H1 (cell line): ENCODE results near the gene KCNC1. TPM values are rescaled to one million over a fixed set of nuclear protein-coding genes. Genes with fewer than 3 reads are reported as not detected.

Experiments used
- CTCF ChIA-PET: fragments of 300-600 bp; sonication (Branson Sonifier 250); formaldehyde crosslinking; loops from one replicate; lab custom pipeline; 2021; ENCODE audit not compliant: partially characterized antibody; lab: Charles Lee
- POLR2A ChIA-PET: fragments of 300-600 bp; sonication (Branson Sonifier 250); formaldehyde crosslinking; loops from one replicate; lab custom pipeline; 2021; ENCODE audit warnings: inconsistent platforms; ENCODE audit not compliant: partially characterized antibody; lab: Charles Lee
- DNase-seq, 2 experiments: peaks; one replicate each; pipeline versions ENCODE4 v3.0.0 to v3.0.0-alpha.2; 2010 to 2022; ENCODE audit warnings: low spot score in 2 of 2, low read depth in 1 of 2, mixed read lengths in 1 of 2
- FAIRE-seq: peaks from 2 replicates; lab custom pipeline; 2011; peaks lifted over from hg19 to GRCh38; lab: Jason Lieb, UNC
- H2AFZ ChIP-seq: 2 replicates; pipeline ENCODE4 v1.8.1; 2012; ENCODE audit warnings: low read length, inconsistent platforms
- H2AK5ac ChIP-seq: 2 replicates; pipeline ENCODE4 v1.6.1; 2013; ENCODE audit warnings: low read depth, low read length
- H2BK120ac ChIP-seq: replicated peaks from 2 replicates; pipeline ENCODE3; 2013; ENCODE audit warnings: low read depth, low read length, inconsistent platforms
- H2BK12ac ChIP-seq: 2 replicates; pipeline ENCODE4 v1.6.1; 2013; ENCODE audit warnings: low read depth, low read length
- H2BK15ac ChIP-seq: 2 replicates; pipeline ENCODE4 v1.6.1; 2013; ENCODE audit warnings: low read length
- H2BK20ac ChIP-seq: 2 replicates; pipeline ENCODE4 v1.6.1; 2013; ENCODE audit warnings: low read length
- H2BK5ac ChIP-seq: 2 replicates; pipeline ENCODE4 v1.6.1; 2013; ENCODE audit warnings: low read depth, low read length
- H3K14ac ChIP-seq: 2 replicates; pipeline ENCODE4 v1.6.1; 2013; ENCODE audit warnings: inconsistent platforms; ENCODE audit not compliant: insufficient read length
- H3K18ac ChIP-seq: 2 replicates; pipeline ENCODE4 v1.6.1; 2013; ENCODE audit warnings: low read length; ENCODE audit errors: extremely low read depth
- H3K23ac ChIP-seq: 2 replicates; pipeline ENCODE4 v1.6.1; 2013; ENCODE audit warnings: inconsistent platforms; ENCODE audit not compliant: insufficient read length
- H3K23me2 ChIP-seq: 2 replicates; pipeline ENCODE4 v1.6.1; 2013; ENCODE audit warnings: low read depth, low read length
- H3K27ac ChIP-seq: 2 replicates; pipeline ENCODE4 v1.6.1; 2011; ENCODE audit warnings: low read depth, low read length, inconsistent platforms
- H3K27me3 ChIP-seq, 4 experiments: replicated peaks in 1 of 4; 1 replicate in 1 of 4; 2 replicates in 3 of 4; pipeline versions ENCODE4 v1.6.1 to v1.8.1; 2011 to 2013; ENCODE audit warnings: low read length in 3 of 4, mild to moderate bottlenecking in 3 of 4, inconsistent platforms in 2 of 4, mixed read lengths in 2 of 4, moderate library complexity in 1 of 4; ENCODE audit not compliant: control insufficient read depth in 3 of 4, insufficient read depth in 3 of 4; ENCODE audit errors: extremely low read depth in 1 of 4
- H3K36me3 ChIP-seq, 4 experiments: 2 replicates each; pipeline versions ENCODE4 v1.6.1 to v1.8.1; 2011 to 2013; ENCODE audit warnings: mild to moderate bottlenecking in 4 of 4, low read length in 3 of 4, moderate library complexity in 2 of 4, control low read depth in 1 of 4, inconsistent platforms in 1 of 4; ENCODE audit not compliant: insufficient read depth in 4 of 4, control insufficient read depth in 2 of 4
- H3K4ac ChIP-seq: replicated peaks from 2 replicates; pipeline ENCODE3; 2013; ENCODE audit warnings: low read length, low read depth, mixed read lengths, inconsistent platforms; ENCODE audit not compliant: insufficient read length
- H3K4me1 ChIP-seq, 4 experiments: replicated peaks in 1 of 4; 1 replicate in 1 of 4; 2 replicates in 3 of 4; pipeline versions ENCODE4 v1.6.1 to v1.8.1; 2011 to 2013; ENCODE audit warnings: low read length in 3 of 4, inconsistent platforms in 2 of 4, mixed read lengths in 1 of 4; ENCODE audit not compliant: insufficient read depth in 4 of 4, control insufficient read depth in 3 of 4
- H3K4me2 ChIP-seq, 2 experiments: 2 replicates each; pipeline versions ENCODE4 v1.6.1 to v1.8.1; 2011 to 2013; ENCODE audit warnings: low read depth in 2 of 2, low read length in 2 of 2, control low read depth in 1 of 2, inconsistent platforms in 1 of 2, mild to moderate bottlenecking in 1 of 2; ENCODE audit not compliant: insufficient read depth in 1 of 2
- H3K4me3 ChIP-seq, 4 experiments: fragments of 200-600, 300-600 bp in 1 of 4; sonication (generic), shearing (Covaris generic), sonication (Bioruptor Twin) in 1 of 4; 2 replicates each; pipeline versions ENCODE4 v1.5.1 to v1.8.1; 2011 to 2016; ENCODE audit warnings: low read length in 4 of 4, low read depth in 3 of 4, control low read depth in 2 of 4, inconsistent platforms in 2 of 4, mild to moderate bottlenecking in 2 of 4, mixed read lengths in 1 of 4, moderate library complexity in 1 of 4; ENCODE audit not compliant: insufficient read depth in 2 of 4; ENCODE audit errors: extremely low read depth in 1 of 4
- H3K56ac ChIP-seq: replicated peaks from 2 replicates; pipeline ENCODE3; 2013; ENCODE audit warnings: low read depth, mild to moderate bottlenecking, mixed read lengths, low read length, inconsistent platforms; ENCODE audit not compliant: insufficient read length
- H3K79me1 ChIP-seq: 2 replicates; pipeline ENCODE4 v1.6.1; 2013; ENCODE audit warnings: low read depth, low read length, control low read depth
- H3K79me2 ChIP-seq, 2 experiments: 2 replicates each; pipeline versions ENCODE4 v1.6.1 to v1.8.1; 2012 to 2013; ENCODE audit warnings: low read length in 2 of 2, mild to moderate bottlenecking in 2 of 2, inconsistent platforms in 1 of 2; ENCODE audit not compliant: insufficient read depth in 2 of 2, control insufficient read depth in 1 of 2
- H3K9ac ChIP-seq, 4 experiments: replicated peaks in 1 of 4; 1 replicate in 1 of 4; 2 replicates in 3 of 4; pipeline versions ENCODE4 v1.6.1 to v1.8.1; 2011 to 2013; ENCODE audit warnings: low read depth in 3 of 4, low read length in 3 of 4, control low read depth in 2 of 4, mild to moderate bottlenecking in 2 of 4, moderate library complexity in 2 of 4, inconsistent platforms in 1 of 4; ENCODE audit errors: extremely low read depth in 1 of 4
- H3K9me3 ChIP-seq, 2 experiments: 2 replicates each; pipeline versions ENCODE4 v1.6.1 to v1.8.1; 2012 to 2013; ENCODE audit warnings: mild to moderate bottlenecking in 2 of 2, moderate library complexity in 2 of 2, control low read depth in 1 of 2, inconsistent platforms in 1 of 2, low read depth in 1 of 2, low read length in 1 of 2, mixed read lengths in 1 of 2; ENCODE audit not compliant: insufficient read depth in 2 of 2
- H4K20me1 ChIP-seq, 2 experiments: replicated peaks in 1 of 2; 2 replicates each; pipeline versions ENCODE3 to v1.8.1; 2011 to 2013; ENCODE audit warnings: inconsistent platforms in 2 of 2, low read length in 2 of 2, mild to moderate bottlenecking in 1 of 2; ENCODE audit not compliant: insufficient read depth in 2 of 2, control insufficient read depth in 1 of 2
- H4K5ac ChIP-seq: 2 replicates; pipeline ENCODE4 v1.6.1; 2013; ENCODE audit warnings: low read length, low read depth, mixed read lengths, inconsistent platforms; ENCODE audit not compliant: insufficient read length
- H4K8ac ChIP-seq: 2 replicates; pipeline ENCODE4 v1.8.0; 2013; ENCODE audit warnings: mild to moderate bottlenecking, moderate library complexity, low read length, inconsistent platforms; ENCODE audit not compliant: insufficient read depth; ENCODE audit errors: extremely low read depth
- H4K91ac ChIP-seq: replicated peaks from 2 replicates; pipeline ENCODE3; 2013; ENCODE audit warnings: low read length, mixed read lengths, inconsistent platforms; ENCODE audit not compliant: insufficient read length
- KDM1A ChIP-seq: fragments of 200-600, 300-600 bp; sonication (generic); IDR thresholded peaks from 2 replicates; pipeline ENCODE4 v1.7.1; 2016; ENCODE audit warnings: mild to moderate bottlenecking, low read length, borderline replicate concordance
- WGBS, 2 experiments: shearing (Covaris generic) in 1 of 2; methylation state at CpG; one replicate each; pipeline versions ENCODE4 v1.1.6 to v1.1.7; 2013 to 2015; ENCODE audit warnings: low lambda C conversion rate in 2 of 2, mixed read lengths in 2 of 2, inconsistent platforms in 1 of 2, low coverage in 1 of 2, missing lambda C conversion rate in 1 of 2; ENCODE audit not compliant: insufficient replicate concordance in 2 of 2, insufficient coverage in 1 of 2, insufficient read length in 1 of 2; ENCODE audit errors: extremely low coverage in 1 of 2, missing lambda C conversion rate in 1 of 2; 5-methylcytosine and 5-hydroxymethylcytosine counted together
- polyA plus RNA-seq, 7 experiments: library from polyadenylated mRNA; depleted of rRNA in 3 of 7; stranded (reverse) in 5 of 7; unstranded in 2 of 7; fragments of >200 nt in 5 of 7; fragments of 200-250 nt in 2 of 7; gene quantifications; 1 replicate in 5 of 7; 2 replicates in 1 of 7; 4 replicates in 1 of 7; pipeline versions ENCODE4 v1.2.1 to v1.2.3, GENCODE V29; 2011 to 2013; ENCODE audit warnings: missing spikeins in 2 of 7, mixed read lengths in 2 of 7
- total RNA-seq: library from RNA; stranded (reverse); fragmentation: NEBNext Ultra II Directional; extraction: Animal tissue kit (Norgen Biotek cat#: 25700); gene quantifications from 2 replicates; pipeline ENCODE4 v1.2.1, GENCODE V29; 2021

Gene KCNC1
- total and polyA plus RNA-seq, 2 of the 8 experiments (the other 6 are each of a cell fraction or from before 2014, with no cell fraction given) = 0.11 to 0.26 TPM

GRCh38 chr11:17803754-17804334 is 69.3 kb downstream of the KCNC1 start:
- H2BK20ac ChIP-seq = no peak overlapping the region
- no peak overlapping the region for H3K4ac ChIP-seq
- no peak overlapping the region for H2BK15ac ChIP-seq
- no peak overlapping the region for H3K4me2 ChIP-seq
- DNase-seq (no peak), FAIRE-seq (no peak)
- H3K14ac ChIP-seq = no peak overlapping the region
- no peaks in the 10 kb centered on the region for H3K79me1 ChIP-seq
- no peak overlapping the region for H2AFZ ChIP-seq
- H3K18ac ChIP-seq = no peak overlapping the region
- no peak overlapping the region for H3K23ac ChIP-seq
- no peak overlapping the region for H2AK5ac ChIP-seq
- no peaks in the 10 kb centered on the region for H3K23me2 ChIP-seq
- H4K20me1 ChIP-seq = no peaks in the 10 kb centered on the region
- no peak overlapping the region for H4K5ac ChIP-seq
- no peaks in the 10 kb centered on the region for H3K79me2 ChIP-seq
- WGBS, 2 experiments = 93% methylated on average over 7 of the region's 7 CpGs; no CpG with 5 or more reads in 1 of the 2 experiments
- TF ChIP-seq KDM1A = no peak
- no peak overlapping the region for H3K4me3 ChIP-seq
- no peaks in the 10 kb centered on the region for H3K36me3 ChIP-seq
- POLR2A ChIA-PET = interaction anchor here (0.6 kb wide), 1 partner anchor 167 kb away, joined by 4 read pairs; no protein-coding TSS in a partner anchor
- peaks cover 0 to 5% of the 10 kb centered on the region in 2 experiments; a peak in 2 of 4 replicates for H3K9me3 ChIP-seq
- CTCF ChIA-PET = interaction anchor here (1.1 to 2.9 kb wide), 6 partner anchors 22 to 126 kb away, joined by 3 to 8 read pairs (median 6); no protein-coding TSS in a partner anchor
- no peak overlapping the region for H4K8ac ChIP-seq
- no peak overlapping the region for H3K27ac ChIP-seq
- no peaks in the 10 kb centered on the region; a peak in 1 of 7 replicates for H3K27me3 ChIP-seq
- H3K4me1 ChIP-seq = peaks cover 0 to 11% (median 4%) of the 10 kb centered on the region in 4 experiments; a peak in 5 of 7 replicates
- no peak overlapping the region for H2BK120ac ChIP-seq
- H3K9ac ChIP-seq = no peak overlapping the region
- no peak overlapping the region for H4K91ac ChIP-seq
- no peak overlapping the region for H2BK12ac ChIP-seq
- H3K56ac ChIP-seq = no peak overlapping the region
- no peak overlapping the region for H2BK5ac ChIP-seq
